Mammary epithelial cell (primary cell): ENCODE results near the gene HBE1.
A peak's percentile ranks its signal among the peaks of the same experiment; 100 is the strongest.

Source experiments
- EZH2 ChIP-seq: IDR thresholded peaks from 2 replicates; pipeline ENCODE4 v1.6.1; 2012; ENCODE audit warnings: low read length, inconsistent platforms, borderline replicate concordance
- TF ChIP-seq, protein P1 (sequence below), 2 donors: IDR thresholded peaks in 1 of 2; conservative IDR thresholded peaks in 1 of 2; 2 replicates each; pipeline ENCODE4 v1.5.1; 2011 to 2012; ENCODE audit warnings: inconsistent platforms in 2 of 2, low read length in 2 of 2, mild to moderate bottlenecking in 2 of 2, control low read depth in 1 of 2, low read depth in 1 of 2; ENCODE audit not compliant: insufficient read depth in 1 of 2; ENCODE audit errors: extremely low read depth in 1 of 2

DNA sequence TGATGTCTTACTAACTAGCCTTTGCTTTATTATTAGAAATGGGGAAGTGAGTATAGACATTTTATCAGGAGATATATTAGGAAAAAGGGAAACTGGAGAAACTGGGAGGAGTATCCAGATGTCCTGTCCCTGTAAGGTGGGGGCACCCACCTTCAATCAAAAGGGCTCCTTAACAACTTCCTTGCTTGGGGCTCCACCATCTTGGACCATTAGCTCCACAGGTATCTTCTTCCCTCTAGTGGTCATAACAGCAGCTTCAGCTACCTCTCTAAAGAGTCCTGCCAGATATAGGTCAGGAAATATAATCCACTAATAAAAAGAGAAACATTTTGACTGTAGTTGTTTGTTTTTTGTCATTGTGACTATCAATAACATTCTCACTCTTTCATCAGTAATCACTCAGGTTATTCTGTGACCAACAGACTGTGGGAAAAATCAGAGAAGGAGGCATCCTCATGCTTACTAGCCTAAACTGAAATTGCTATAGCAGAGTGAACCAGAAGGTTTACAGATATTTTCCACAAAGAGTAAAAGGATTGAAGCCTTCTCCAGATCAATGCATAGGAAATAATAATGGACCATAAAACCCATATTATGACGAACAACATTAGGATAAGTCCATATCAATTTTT lies 21.6 kb upstream of the HBE1 start:
- TF ChIP-seq, protein P1, sequence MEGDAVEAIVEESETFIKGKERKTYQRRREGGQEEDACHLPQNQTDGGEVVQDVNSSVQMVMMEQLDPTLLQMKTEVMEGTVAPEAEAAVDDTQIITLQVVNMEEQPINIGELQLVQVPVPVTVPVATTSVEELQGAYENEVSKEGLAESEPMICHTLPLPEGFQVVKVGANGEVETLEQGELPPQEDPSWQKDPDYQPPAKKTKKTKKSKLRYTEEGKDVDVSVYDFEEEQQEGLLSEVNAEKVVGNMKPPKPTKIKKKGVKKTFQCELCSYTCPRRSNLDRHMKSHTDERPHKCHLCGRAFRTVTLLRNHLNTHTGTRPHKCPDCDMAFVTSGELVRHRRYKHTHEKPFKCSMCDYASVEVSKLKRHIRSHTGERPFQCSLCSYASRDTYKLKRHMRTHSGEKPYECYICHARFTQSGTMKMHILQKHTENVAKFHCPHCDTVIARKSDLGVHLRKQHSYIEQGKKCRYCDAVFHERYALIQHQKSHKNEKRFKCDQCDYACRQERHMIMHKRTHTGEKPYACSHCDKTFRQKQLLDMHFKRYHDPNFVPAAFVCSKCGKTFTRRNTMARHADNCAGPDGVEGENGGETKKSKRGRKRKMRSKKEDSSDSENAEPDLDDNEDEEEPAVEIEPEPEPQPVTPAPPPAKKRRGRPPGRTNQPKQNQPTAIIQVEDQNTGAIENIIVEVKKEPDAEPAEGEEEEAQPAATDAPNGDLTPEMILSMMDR (conservative IDR thresholded peaks at IDR 0.05 in 1 of 2, IDR thresholded peaks at IDR 0.05 in 1 of 2; ENCODE audit: extremely low read depth in 1 of 2, insufficient read depth in 1 of 2, low read depth in 1 of 2, low read length in 2 of 2) = peak; percentile 87 to 90
- no peak for TF ChIP-seq EZH2
